NCI-H187 treated with DMSO at 0.1 percent for 48 hours (cell line): ENCODE measurements around the gene STK11.
"Not testable (repeated sequence)": the region's sequence is repeated elsewhere in the genome, so short reads cannot be mapped to it uniquely, and the experiment has no call there.

ENCODE experiments used
- DNase-seq: peaks from one replicate; lab custom pipeline; 2025; lab: John Stamatoyannopoulos, UW

The STK11 gene

GRCh38 chr19:1169921-1170885 lies 35.4 kb upstream of the STK11 start:
- DNase-seq: no peak

GRCh38 chr19:1170938-1171754 lies 34.4 kb upstream of the STK11 start:
- DNase-seq: no peak

- DNase-seq: no peak
Measured at GRCh38 chr19:1171755-1172352, 33.7 kb upstream of the STK11 start.

DNA sequence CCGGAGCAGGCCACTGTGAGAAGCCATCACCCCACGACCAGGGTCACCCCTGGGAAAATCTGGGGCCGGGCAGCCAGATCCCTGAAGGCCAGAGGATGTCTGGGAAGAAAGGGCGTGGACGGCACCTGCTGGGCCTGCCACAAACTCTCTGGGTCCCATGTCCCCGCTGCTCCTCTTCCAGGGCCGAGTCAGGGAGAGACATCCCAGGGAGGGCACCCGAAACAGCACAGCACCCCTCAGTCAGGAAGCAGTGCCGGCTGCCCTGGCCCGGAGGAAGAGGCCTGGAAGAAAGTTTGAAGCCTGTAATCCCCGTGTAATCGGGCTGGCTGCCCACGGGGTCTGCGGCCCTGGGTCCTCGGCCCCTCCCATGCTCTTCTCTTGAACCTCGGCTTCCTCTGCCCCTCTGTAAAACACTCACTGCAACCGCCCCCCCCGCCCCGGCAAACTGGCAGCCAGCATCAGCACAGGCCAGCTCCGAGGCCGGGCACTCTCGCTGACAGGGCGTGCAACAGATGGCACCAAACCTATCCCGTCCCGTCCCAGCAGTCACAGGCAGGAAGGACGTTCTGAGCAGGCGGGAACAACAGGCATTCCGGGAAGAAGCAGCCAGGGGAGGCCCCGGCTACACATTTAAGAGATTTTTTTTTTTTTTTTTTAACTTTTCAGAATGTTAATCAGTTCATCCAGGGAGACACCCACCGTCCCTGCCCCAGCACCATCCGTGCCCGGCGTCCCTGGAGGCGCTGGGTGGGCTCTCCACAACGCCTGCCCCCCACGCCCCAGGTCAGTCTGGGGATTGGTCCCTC lies 33.0 kb upstream of the STK11 start:
- DNase-seq: no peak

GRCh38 chr19:1173159-1173844 lies 32.3 kb upstream of the STK11 start:
- no peak for DNase-seq

- no peak for DNase-seq
Measured at GRCh38 chr19:1173845-1174809, 31.5 kb upstream of the STK11 start, which contains the start of gene SBNO2. Gene SBNO2 (minus strand): TSS chr19:1174268. CDS start chr19:1154276, 19,992 bp downstream.

DNA sequence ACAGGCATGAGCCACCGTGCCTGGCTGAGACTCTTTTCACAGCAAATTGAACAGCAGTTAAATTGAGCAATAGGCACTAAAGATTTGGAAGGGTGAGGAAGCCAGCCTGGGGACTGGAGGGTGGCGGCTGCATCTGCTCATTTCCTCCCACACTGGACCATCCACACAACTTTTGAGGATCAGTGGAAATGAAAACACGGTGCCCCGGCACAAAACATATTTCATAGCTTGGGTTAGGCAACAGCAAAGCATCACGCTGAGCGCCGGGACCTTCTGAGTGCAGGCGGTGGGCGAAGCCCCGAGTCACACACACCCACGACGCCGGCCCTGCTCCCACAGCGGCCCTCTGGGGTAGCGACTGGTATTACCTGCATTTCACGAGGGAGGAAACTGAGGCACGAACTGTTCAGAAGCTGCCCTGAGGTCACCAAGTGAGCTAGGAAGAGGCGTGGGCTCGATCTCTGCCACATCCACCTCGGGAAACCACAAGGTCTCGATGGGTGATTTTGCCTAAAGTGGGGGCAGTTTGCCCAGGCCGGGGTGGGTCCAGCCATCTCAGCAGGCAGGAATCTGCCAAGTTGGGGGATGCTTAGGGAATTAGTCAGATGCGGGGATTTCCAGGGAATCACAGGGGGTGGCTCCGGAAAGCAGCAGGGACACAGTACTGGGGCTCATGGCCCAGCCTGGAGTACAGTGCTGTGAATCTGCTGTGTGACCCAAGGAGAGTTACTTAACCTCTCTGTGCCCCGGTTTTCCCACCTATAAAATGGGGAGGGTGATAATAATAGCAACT lies 28.1 kb upstream of the STK11 start:
- no peak for DNase-seq

- no peak for DNase-seq
Measured at GRCh38 chr19:1181606-1182005, 24.0 kb upstream of the STK11 start.

DNA sequence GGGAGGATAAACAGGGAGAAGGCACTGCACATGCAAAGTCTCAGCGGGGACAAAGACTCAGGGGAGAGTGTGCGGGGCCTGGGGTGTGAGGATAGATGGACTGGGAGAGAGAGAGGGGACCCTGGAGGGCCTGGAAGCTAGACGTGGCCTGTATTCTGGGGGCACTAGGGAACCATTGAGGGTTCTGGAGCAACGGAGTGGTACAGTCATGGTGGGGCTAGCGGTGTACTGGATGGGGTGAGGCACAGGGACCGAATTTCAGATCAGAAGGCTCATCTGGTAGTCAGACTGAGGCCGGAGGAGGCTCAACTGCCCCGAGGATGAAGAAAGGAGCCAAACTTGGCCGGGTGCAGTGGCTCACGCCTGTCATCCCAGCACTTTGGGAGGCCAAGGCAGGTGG lies 23.5 kb upstream of the STK11 start:
- no peak for DNase-seq

DNA sequence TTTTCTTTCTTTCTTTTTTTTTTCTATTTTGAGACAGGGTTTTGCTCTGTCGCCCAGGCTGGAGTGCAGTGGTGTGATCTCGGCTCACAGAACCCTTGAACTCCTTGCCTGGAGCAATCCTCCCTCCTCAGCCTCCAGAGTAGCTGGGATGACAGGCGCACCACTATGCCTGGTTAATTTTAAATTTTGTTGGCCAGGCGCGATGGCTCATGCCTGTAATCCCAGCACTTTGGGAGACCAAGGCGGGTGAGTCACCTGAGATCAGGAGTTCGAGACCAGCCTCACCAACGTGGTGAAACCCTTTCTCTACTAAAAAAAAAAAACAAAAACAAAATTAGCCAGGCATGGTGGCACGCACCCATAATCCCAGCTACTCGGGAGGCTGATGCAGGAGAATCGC lies 22.9 kb upstream of the STK11 start:
- no peak for DNase-seq

DNA sequence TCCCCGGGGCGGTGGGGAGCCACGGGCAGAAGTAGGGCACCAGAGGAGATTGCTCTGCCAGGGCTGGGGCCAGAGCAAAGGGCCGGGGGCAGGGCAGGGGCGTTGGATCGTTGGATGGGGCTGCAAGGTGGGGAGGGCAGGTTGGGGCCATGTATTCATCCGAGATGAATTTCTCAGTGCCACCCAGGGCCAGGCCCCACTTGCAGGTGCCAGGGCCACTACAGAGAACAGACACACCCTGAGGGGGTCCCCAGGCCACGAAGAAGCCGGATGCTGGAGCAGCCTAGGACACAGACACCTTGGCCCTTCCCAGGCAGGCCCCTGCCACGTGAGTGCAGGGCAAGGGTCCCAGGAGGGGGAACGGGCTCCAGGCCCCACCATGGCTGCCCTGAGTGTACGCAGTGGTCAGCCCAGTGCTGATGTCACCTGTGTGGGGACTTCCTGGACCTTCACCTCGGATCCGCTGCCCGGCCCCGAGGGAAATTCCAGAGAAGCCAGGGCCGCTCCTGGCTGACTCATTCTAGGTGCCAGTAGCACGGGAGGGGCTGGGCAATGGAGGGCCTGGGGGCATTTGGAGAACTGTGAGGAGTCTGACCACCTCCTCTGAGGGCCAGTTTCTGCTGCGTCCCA lies 21.9 kb upstream of the STK11 start:
- DNase-seq: no peak

DNA sequence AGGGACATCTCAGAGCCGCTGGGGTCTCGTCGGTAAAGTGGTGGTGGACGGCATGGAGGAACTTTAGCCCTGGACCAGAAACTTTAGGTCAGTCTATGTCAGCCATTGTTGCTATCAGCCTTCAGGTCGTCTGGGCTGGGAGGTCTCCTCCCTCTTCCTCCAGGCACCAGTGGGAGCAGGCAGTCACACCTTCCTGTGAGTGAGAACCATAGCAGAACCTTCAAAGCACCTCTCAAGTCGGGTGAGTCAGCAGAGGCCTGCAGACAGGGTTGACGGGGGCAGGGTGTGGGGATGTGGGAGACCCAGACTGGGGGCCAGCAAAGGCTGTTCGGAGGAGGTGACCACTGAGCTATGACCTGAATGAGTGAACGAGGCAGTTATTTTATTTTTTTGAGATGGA lies 16.2 kb upstream of the STK11 start:
- no peak for DNase-seq

DNA sequence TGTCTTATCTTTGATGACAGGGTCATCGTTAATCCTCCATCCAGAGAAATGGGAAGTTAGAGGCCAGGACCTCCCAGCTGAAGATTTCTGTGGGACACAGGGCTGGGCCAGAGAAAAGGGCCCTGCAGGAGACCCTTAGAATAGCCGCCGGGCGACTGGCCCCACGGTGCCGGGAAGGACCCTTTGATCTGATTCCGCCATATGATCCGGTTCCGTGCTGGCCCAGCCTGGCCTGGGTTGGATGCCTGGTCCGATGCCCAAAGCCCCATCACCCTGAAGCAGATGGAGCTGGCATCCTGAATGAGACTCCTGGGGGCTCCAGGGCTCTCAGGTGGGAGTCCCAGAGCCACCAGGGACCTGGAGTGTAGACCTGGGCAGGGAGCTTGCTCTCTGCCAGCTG lies 6.0 kb upstream of the STK11 start:
- DNase-seq: no peak

DNA sequence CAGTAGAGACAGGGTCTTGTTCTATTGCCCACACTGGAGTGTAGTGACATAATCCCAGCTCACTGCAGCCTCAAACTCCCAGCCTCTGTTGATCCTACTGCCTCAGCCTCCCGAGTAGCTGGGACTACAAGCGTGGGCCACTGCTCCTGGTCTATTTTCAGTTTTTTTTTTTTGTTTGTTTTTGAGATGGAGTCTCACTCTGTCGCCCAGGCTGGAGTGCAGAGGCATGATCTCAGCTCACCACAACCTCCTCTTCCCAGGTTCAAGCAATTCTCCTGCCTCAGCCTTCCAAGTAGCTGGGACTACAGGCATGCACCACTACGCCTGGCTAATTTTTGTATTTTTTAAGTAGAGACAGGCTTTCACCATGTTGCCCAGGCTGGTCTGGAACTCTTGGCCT lies 5.0 kb upstream of the STK11 start:
- not testable (repeated sequence) for DNase-seq

DNA sequence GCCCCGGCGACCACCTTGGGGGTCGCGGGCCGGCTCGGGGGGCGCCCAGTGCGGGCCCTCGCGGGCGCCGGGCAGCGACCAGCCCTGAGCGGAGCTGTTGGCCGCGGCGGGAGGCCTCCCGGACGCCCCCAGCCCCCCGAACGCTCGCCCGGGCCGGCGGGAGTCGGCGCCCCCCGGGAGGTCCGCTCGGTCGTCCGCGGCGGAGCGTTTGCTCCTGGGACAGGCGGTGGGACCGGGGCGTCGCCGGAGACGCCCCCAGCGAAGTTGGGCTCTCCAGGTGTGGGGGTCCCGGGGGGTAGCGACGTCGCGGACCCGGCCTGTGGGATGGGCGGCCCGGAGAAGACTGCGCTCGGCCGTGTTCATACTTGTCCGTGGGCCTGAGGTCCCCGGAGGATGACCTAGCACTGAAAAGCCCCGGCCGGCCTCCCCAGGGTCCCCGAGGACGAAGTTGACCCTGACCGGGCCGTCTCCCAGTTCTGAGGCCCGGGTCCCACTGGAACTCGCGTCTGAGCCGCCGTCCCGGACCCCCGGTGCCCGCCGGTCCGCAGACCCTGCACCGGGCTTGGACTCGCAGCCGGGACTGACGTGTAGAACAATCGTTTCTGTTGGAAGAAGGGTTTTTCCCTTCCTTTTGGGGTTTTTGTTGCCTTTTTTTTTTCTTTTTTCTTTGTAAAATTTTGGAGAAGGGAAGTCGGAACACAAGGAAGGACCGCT lies 729 bp downstream of the STK11 start:
- DNase-seq: no peak

DNA sequence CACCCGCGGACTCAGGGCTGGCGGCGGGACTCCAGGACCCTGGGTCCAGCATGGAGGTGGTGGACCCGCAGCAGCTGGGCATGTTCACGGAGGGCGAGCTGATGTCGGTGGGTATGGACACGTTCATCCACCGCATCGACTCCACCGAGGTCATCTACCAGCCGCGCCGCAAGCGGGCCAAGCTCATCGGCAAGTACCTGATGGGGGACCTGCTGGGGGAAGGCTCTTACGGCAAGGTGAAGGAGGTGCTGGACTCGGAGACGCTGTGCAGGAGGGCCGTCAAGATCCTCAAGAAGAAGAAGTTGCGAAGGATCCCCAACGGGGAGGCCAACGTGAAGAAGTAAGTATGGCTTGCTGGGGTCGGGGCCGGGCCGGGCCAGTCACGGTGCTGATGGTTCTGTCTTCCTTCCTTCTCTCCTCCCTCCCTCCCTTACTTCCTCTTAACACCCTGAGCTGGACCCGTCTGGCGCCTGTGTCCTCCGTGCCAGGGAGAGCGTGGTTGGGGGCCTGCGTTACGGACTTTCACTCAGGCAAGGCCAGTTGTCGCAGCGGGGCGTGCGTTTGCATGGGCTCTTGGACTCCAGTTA lies 1.4 kb downstream of the STK11 start:
- no peak for DNase-seq

DNA sequence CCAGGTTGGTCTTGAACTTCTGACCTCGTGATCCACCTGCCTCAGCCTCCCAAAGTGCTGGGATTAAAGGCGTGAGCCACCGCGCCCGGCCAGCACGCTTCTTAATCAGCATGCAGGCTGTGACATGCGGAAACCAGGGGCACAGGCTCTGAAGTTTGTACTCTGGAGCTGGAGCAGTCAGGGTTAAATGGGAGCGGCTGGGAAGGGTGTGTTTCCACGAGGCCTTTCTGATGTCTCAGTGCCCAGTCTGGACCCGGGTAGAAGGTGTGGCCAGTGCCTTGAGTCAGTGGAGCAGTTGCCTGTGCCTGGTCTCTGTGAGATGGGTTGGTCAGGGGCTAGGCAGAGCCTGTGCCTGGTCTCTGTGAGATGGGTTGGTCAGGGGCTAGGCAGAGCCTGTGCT lies 3.3 kb downstream of the STK11 start:
- not testable (repeated sequence) for DNase-seq

DNA sequence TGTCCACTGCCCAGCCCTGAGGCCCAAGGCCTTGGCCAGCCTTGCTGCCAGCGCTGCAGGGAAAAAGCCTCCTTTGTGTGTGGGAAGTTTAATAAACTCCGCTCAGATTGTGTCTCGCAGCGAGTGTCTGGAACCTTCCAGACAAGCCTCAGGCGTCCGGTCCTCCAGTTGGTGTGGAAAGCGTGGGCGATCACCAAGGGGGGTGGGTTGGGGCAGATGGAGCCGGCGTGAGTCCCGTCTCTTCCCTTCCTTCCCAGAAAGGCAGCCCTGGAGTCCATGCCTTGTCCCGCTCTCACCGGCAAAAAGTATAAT lies 4.6 kb downstream of the STK11 start:
- DNase-seq: no peak
